Endodermal cell (in vitro differentiated cells): ENCODE data around the gene IL1RL1. TPM values are rescaled to one million over a fixed set of nuclear protein-coding genes. Genes with fewer than 3 reads are reported as not detected.

Experiments
- DNase-seq: peaks from one replicate; pipeline ENCODE4 v3.0.0-alpha.2; 2017
- H3K27ac ChIP-seq: 2 replicates; pipeline ENCODE4 v1.5.1; 2013; ENCODE audit warnings: mild to moderate bottlenecking, low read depth, low read length, moderate library complexity
- H3K27me3 ChIP-seq: 2 replicates; pipeline ENCODE4 v1.6.1; 2013; ENCODE audit warnings: mild to moderate bottlenecking, low read length, moderate library complexity; ENCODE audit not compliant: insufficient read depth, control insufficient read depth, poor library complexity, severe bottlenecking
- H3K36me3 ChIP-seq: 2 replicates; pipeline ENCODE4 v1.7.0; 2013; ENCODE audit warnings: mild to moderate bottlenecking, low read length, moderate library complexity; ENCODE audit not compliant: control insufficient read depth, insufficient read depth
- H3K4me1 ChIP-seq: one replicate; pipeline ENCODE4 v1.7.0; 2013; ENCODE audit warnings: low read length; ENCODE audit not compliant: control insufficient read depth, insufficient read depth
- H3K4me3 ChIP-seq: 2 replicates; pipeline ENCODE4 v1.5.1; 2013; ENCODE audit warnings: mild to moderate bottlenecking, low read length, moderate library complexity
- H3K9ac ChIP-seq: 2 replicates; pipeline ENCODE4 v1.6.1; 2013; ENCODE audit warnings: mild to moderate bottlenecking, low read length, moderate library complexity; ENCODE audit not compliant: poor library complexity, severe bottlenecking; ENCODE audit errors: extremely low read depth
- H3K9me3 ChIP-seq: 2 replicates; pipeline ENCODE4 v1.6.1; 2013; ENCODE audit warnings: mild to moderate bottlenecking, low read length, moderate library complexity; ENCODE audit not compliant: control insufficient read depth
- H3K27ac Mint-ChIP-seq: 2 replicates; pipeline ENCODE4 v1.8.0; 2020; ENCODE audit warnings: mixed read lengths
- H3K27me3 Mint-ChIP-seq: 2 replicates; pipeline ENCODE4 v1.8.0; 2021; ENCODE audit warnings: mild to moderate bottlenecking, mixed read lengths; ENCODE audit not compliant: insufficient read depth
- H3K36me3 Mint-ChIP-seq: 2 replicates; pipeline ENCODE4 v1.8.0; 2020; ENCODE audit warnings: low read depth, mixed read lengths
- H3K4me1 Mint-ChIP-seq: 2 replicates; pipeline ENCODE4 v1.8.0; 2020; ENCODE audit warnings: mixed read lengths
- H3K4me3 Mint-ChIP-seq: 2 replicates; pipeline ENCODE4 v1.8.0; 2020; ENCODE audit warnings: mild to moderate bottlenecking, moderate library complexity, mixed read lengths
- H3K9me3 Mint-ChIP-seq: 2 replicates; pipeline ENCODE4 v1.8.0; 2020; ENCODE audit warnings: mild to moderate bottlenecking, mixed read lengths
- WGBS, 2 experiments: methylation state at CpG; one replicate each; pipeline versions ENCODE4 v1.1.5 to v1.1.7; 2013; ENCODE audit warnings: missing lambda C conversion rate in 2 of 2, mixed read lengths in 1 of 2; ENCODE audit not compliant: insufficient coverage in 1 of 2, insufficient read length in 1 of 2; 5-methylcytosine and 5-hydroxymethylcytosine counted together
- total RNA-seq, 2 donors: library from RNA; stranded (reverse); fragmentation: NEBNext Ultra II Directional in 1 of 2; extraction: Animal tissue kit (Norgen Biotek cat#: 25700) in 1 of 2; gene quantifications; 2 replicates in 1 of 2; 3 replicates in 1 of 2; pipeline ENCODE4 v1.2.1, GENCODE V29; 2021
- TF ChIP-seq, protein P1 (sequence below): fragments of 200-600 bp; sonication (generic); conservative IDR thresholded peaks from 2 replicates; pipeline ENCODE4 v1.5.0; 2021; ENCODE audit warnings: antibody characterized with exemption, mild to moderate bottlenecking

The IL1RL1 gene
- total RNA-seq, 2 donors from 2014 or later = 0.75 to 0.84 TPM

DNA sequence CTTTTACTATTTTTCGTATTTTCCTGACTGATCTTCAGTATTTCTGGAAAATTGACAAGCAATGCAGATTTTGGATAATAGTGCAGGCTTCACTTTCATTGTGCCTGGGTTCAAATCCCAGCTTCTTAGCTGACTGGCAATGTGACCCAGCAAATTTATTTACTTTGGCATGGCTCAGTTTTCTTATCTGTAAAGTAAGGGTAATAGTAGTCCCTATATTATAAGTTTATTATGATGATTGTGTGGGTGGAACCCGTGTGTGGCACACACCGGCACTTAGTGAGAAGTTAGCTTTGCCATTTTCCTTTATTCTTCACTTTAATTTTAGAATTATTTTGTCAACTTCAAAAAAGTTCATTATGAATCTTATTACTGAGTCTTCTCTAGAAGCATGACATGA is 7.8 kb upstream of the IL1RL1 start:
- Mint-ChIP-seq H3K4me3 (no peak overlapping the region), H3K27ac (no peak overlapping the region), H3K27me3 (peaks cover 11% of the 10 kb centered on the region), H3K36me3 (no peaks in the 10 kb centered on the region), H3K4me1 (peaks cover 5% of the 10 kb centered on the region), H3K9me3 (no peaks in the 10 kb centered on the region)
- H3K9ac ChIP-seq = no peak overlapping the region
- H3K9me3 ChIP-seq = no peaks in the 10 kb centered on the region
- no peak for DNase-seq
- H3K27ac ChIP-seq = no peak overlapping the region
- TF ChIP-seq, protein P1, sequence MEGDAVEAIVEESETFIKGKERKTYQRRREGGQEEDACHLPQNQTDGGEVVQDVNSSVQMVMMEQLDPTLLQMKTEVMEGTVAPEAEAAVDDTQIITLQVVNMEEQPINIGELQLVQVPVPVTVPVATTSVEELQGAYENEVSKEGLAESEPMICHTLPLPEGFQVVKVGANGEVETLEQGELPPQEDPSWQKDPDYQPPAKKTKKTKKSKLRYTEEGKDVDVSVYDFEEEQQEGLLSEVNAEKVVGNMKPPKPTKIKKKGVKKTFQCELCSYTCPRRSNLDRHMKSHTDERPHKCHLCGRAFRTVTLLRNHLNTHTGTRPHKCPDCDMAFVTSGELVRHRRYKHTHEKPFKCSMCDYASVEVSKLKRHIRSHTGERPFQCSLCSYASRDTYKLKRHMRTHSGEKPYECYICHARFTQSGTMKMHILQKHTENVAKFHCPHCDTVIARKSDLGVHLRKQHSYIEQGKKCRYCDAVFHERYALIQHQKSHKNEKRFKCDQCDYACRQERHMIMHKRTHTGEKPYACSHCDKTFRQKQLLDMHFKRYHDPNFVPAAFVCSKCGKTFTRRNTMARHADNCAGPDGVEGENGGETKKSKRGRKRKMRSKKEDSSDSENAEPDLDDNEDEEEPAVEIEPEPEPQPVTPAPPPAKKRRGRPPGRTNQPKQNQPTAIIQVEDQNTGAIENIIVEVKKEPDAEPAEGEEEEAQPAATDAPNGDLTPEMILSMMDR = no peak
- 85 to 100% methylated on average over 1 to 3 of the region's 3 CpGs for WGBS, 2 experiments
- H3K4me3 ChIP-seq = no peak overlapping the region
- no peaks in the 10 kb centered on the region for H3K36me3 ChIP-seq
- no peaks in the 10 kb centered on the region for H3K4me1 ChIP-seq
- no peaks in the 10 kb centered on the region for H3K27me3 ChIP-seq

DNA sequence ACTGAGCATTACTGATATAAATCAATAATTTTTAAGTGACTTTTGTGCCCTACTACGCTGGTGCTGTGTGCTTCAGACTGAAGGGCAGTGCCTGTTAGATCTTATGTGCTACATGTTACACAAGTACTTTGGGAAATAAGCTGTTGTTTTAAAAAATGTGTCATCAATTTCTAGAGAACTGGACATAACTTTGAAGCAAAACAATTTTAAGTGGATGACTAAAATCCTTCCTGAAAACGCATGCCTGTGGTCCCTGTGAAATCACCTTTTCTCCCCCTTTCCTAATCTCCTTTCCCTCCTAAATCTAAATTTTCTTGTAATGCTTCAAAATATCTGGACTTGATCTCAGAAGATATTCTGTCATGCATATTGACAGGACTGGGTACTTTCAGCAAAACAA is 7.1 kb upstream of the IL1RL1 start:
- Histone ChIP-seq H3K27me3 (no peaks in the 10 kb centered on the region), H3K4me1 (no peaks in the 10 kb centered on the region), H3K9ac (no peak overlapping the region), H3K4me3 (no peak overlapping the region), H3K9me3 (no peaks in the 10 kb centered on the region), H3K36me3 (no peaks in the 10 kb centered on the region), H3K27ac (no peak overlapping the region)
- no peak for DNase-seq
- H3K27ac Mint-ChIP-seq = no peak overlapping the region
- TF ChIP-seq, protein P1 = no peak
- H3K4me3 Mint-ChIP-seq = no peak overlapping the region
- H3K4me1 Mint-ChIP-seq = peaks cover 5% of the 10 kb centered on the region
- no peaks in the 10 kb centered on the region for H3K9me3 Mint-ChIP-seq
- 86% methylated on average over 2 of the region's 2 CpGs; no CpG with 5 or more reads in 1 of the 2 experiments for WGBS, 2 experiments
- no peaks in the 10 kb centered on the region for H3K36me3 Mint-ChIP-seq
- peaks cover 11% of the 10 kb centered on the region for H3K27me3 Mint-ChIP-seq

DNA sequence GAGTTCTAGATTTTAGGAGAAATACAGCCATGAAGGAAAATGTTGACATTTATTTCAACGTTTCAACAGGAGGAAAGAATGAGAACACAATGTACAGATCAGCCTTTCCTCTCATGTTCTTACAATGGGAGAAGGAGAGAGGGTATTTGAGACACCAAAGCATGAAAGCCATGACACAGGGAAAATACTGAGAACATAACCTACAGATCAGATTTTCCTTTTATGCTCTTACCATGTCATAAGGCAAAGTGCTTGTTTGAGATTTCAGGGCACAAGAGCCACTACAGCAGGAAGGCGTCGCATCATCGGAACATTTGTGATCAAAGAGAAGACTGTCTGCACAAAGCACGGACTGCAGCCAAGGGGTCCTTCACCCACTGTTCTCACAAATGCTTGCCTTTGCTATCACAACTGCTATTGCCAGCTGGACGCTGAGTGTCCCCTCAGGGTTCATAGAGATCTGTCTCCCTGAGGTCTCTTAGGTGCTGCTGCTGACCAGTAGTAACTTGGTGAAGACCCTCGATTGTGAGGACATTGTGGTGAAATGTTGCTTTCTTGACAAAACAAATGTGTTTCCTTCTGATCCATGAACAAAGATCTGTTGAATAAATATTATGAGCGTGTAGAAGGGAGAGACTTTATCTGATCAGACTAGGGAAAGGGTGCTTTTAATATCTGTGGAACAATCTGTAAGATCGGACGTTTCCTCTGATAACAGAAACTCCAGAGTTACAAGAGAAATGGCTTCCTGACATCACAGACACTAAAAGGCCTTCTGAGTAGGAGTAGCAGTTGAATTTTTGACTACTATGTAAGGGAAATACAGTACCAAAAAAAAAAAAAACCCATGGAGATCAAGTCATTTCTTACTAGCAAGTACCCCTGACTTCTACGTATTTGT is 6.4 kb upstream of the IL1RL1 start:
- H3K4me3 Mint-ChIP-seq = no peak overlapping the region
- H3K36me3 Mint-ChIP-seq = no peaks in the 10 kb centered on the region
- H3K4me1 ChIP-seq = no peaks in the 10 kb centered on the region
- TF ChIP-seq, protein P1 = no peak
- H3K27me3 Mint-ChIP-seq = peaks cover 11% of the 10 kb centered on the region
- H3K4me3 ChIP-seq = no peak overlapping the region
- H3K27ac ChIP-seq = no peak overlapping the region
- WGBS, 2 experiments = 90 to 100% methylated on average over 9 to 11 of the region's 11 CpGs
- H3K36me3 ChIP-seq = no peaks in the 10 kb centered on the region
- no peak for DNase-seq
- no peaks in the 10 kb centered on the region for H3K9me3 Mint-ChIP-seq
- peaks cover 5% of the 10 kb centered on the region for H3K4me1 Mint-ChIP-seq
- H3K27ac Mint-ChIP-seq = no peak overlapping the region
- no peak overlapping the region for H3K9ac ChIP-seq
- no peaks in the 10 kb centered on the region for H3K9me3 ChIP-seq
- H3K27me3 ChIP-seq = no peaks in the 10 kb centered on the region
